HEK293 (cell line): ENCODE results near the gene UBASH3B.

Source experiments
- CTCF ChIA-PET: fragments of 350-600 bp; formaldehyde crosslinking; extraction: SDS; loops from one replicate; lab custom pipeline; 2021; ENCODE audit warnings: antibody characterized with exemption; lab: Yijun Ruan, JAX
- POLR2A ChIA-PET: fragments of 300-600 bp; formaldehyde crosslinking; extraction: SDS; loops from one replicate; lab custom pipeline; 2020; ENCODE audit warnings: antibody characterized with exemption, inconsistent platforms; lab: Yijun Ruan, JAX
- H3K27ac ChIP-seq: fragments of 200-500 bp; sonication (Bioruptor generic); 2 replicates; pipeline ENCODE4 v1.5.1; 2014; ENCODE audit warnings: low read depth, low read length, control low read depth, inconsistent platforms; ENCODE audit errors: extremely low read depth
- H3K36me3 ChIP-seq, 2 experiments: fragments of 200-500 bp in 1 of 2; sonication (Bioruptor generic) in 1 of 2; 1 replicate in 1 of 2; 2 replicates in 1 of 2; pipeline ENCODE4 v1.5.1; 2014 to 2017; ENCODE audit warnings: inconsistent platforms in 2 of 2, low read length in 2 of 2; ENCODE audit not compliant: control insufficient read depth in 2 of 2, insufficient read depth in 1 of 2
- H3K4me1 ChIP-seq: fragments of 200-500 bp; sonication (Bioruptor generic); 2 replicates; pipeline ENCODE4 v1.5.1; 2014; ENCODE audit warnings: mild to moderate bottlenecking, low read length, inconsistent platforms; ENCODE audit not compliant: control insufficient read depth, insufficient read depth
- H3K4me3 ChIP-seq: 2 replicates; pipeline ENCODE4 v1.5.1; 2011; ENCODE audit warnings: low read depth, mild to moderate bottlenecking, control low read depth, low read length, moderate library complexity
- H3K9me3 ChIP-seq: fragments of 200-500 bp; sonication (Bioruptor generic); 2 replicates; pipeline ENCODE4 v1.5.1; 2014; ENCODE audit warnings: low read depth, low read length, inconsistent platforms; ENCODE audit not compliant: control insufficient read depth, insufficient read depth
- BCL6B ChIP-seq: fragments of 450-650 bp; formaldehyde crosslinking; IDR thresholded peaks from 2 replicates; pipeline ENCODE4 v1.5.1; 2017; ENCODE audit warnings: missing biosample characterization, missing genetic modification characterization
- EGR2 ChIP-seq: fragments of 450-650 bp; formaldehyde crosslinking; IDR thresholded peaks from 2 replicates; pipeline ENCODE4 v1.5.1; 2016; ENCODE audit warnings: low read depth, missing biosample characterization, missing genetic modification characterization
- HOXC10 ChIP-seq: sonication (generic); formaldehyde crosslinking; IDR thresholded peaks from 2 replicates; pipeline ENCODE4 v1.8.1; 2023; ENCODE audit warnings: mild to moderate bottlenecking, missing genetic modification reagents
- KLF8 ChIP-seq: fragments of 450-650 bp; formaldehyde crosslinking; IDR thresholded peaks from 2 replicates; pipeline ENCODE4 v1.5.1; 2016; ENCODE audit warnings: missing biosample characterization, missing genetic modification characterization
- KLF9 ChIP-seq: fragments of 450-650 bp; formaldehyde crosslinking; IDR thresholded peaks from 2 replicates; pipeline ENCODE4 v1.5.1; 2016; ENCODE audit warnings: missing biosample characterization, missing genetic modification characterization, low read depth
- MYNN ChIP-seq: fragments of 450-650 bp; formaldehyde crosslinking; IDR thresholded peaks from 2 replicates; pipeline ENCODE4 v1.5.1; 2016; ENCODE audit warnings: missing biosample characterization, missing genetic modification characterization, borderline replicate concordance
- PRDM1 ChIP-seq: fragments of 450-650 bp; formaldehyde crosslinking; IDR thresholded peaks from 2 replicates; pipeline ENCODE4; 2016; ENCODE audit warnings: missing biosample characterization, missing genetic modification characterization
- PRDM4 ChIP-seq: fragments of 450-650 bp; formaldehyde crosslinking; IDR thresholded peaks from 2 replicates; pipeline ENCODE4 v1.5.1; 2017; ENCODE audit warnings: missing biosample characterization, missing genetic modification characterization
- SALL2 ChIP-seq: fragments of 450-650 bp; formaldehyde crosslinking; IDR thresholded peaks from 2 replicates; pipeline ENCODE4 v1.5.0; 2017; ENCODE audit warnings: missing biosample characterization, mild to moderate bottlenecking, missing genetic modification characterization, borderline replicate concordance
- SP3 ChIP-seq: fragments of 450-650 bp; formaldehyde crosslinking; IDR thresholded peaks from 2 replicates; pipeline ENCODE4 v1.5.1; 2016; ENCODE audit warnings: missing biosample characterization, missing genetic modification characterization
- SP7 ChIP-seq: fragments of 450-650 bp; formaldehyde crosslinking; IDR thresholded peaks from 2 replicates; pipeline ENCODE4 v1.5.1; 2016; ENCODE audit warnings: missing biosample characterization, missing genetic modification characterization
- ZBTB10 ChIP-seq: fragments of 450-650 bp; formaldehyde crosslinking; IDR thresholded peaks from 2 replicates; pipeline ENCODE4 v1.5.1; 2016; ENCODE audit warnings: missing biosample characterization, missing genetic modification characterization
- ZBTB20 ChIP-seq: fragments of 450-650 bp; formaldehyde crosslinking; IDR thresholded peaks from 2 replicates; pipeline ENCODE4 v1.5.1; 2016; ENCODE audit warnings: missing biosample characterization, missing genetic modification characterization
- ZBTB48 ChIP-seq: fragments of 450-650 bp; formaldehyde crosslinking; IDR thresholded peaks from 2 replicates; pipeline ENCODE4 v1.5.1; 2016; ENCODE audit warnings: missing biosample characterization, missing genetic modification characterization
- ZIC2 ChIP-seq: fragments of 450-650 bp; formaldehyde crosslinking; IDR thresholded peaks from 2 replicates; pipeline ENCODE4 v1.5.1; 2016; ENCODE audit warnings: missing biosample characterization, missing genetic modification characterization
- ZNF10 ChIP-seq: fragments of 450-650 bp; formaldehyde crosslinking; IDR thresholded peaks from 2 replicates; pipeline ENCODE4 v1.5.1; 2017; ENCODE audit warnings: missing biosample characterization, missing genetic modification characterization
- ZNF112 ChIP-seq: fragments of 450-650 bp; formaldehyde crosslinking; IDR thresholded peaks from 2 replicates; pipeline ENCODE4 v1.5.0; 2017; ENCODE audit warnings: missing biosample characterization, missing genetic modification characterization
- ZNF174 ChIP-seq: fragments of 450-650 bp; formaldehyde crosslinking; IDR thresholded peaks from 2 replicates; pipeline ENCODE4 v1.5.0; 2017; ENCODE audit warnings: missing biosample characterization, mild to moderate bottlenecking, missing genetic modification characterization
- ZNF19 ChIP-seq: fragments of 450-650 bp; formaldehyde crosslinking; IDR thresholded peaks from 2 replicates; pipeline ENCODE4; 2016; ENCODE audit warnings: missing biosample characterization, missing genetic modification characterization, low read depth
- ZNF292 ChIP-seq: fragments of 450-650 bp; formaldehyde crosslinking; IDR thresholded peaks from 2 replicates; pipeline ENCODE4 v1.5.1; 2016; ENCODE audit warnings: low read depth, missing biosample characterization, missing genetic modification characterization, borderline replicate concordance
- ZNF302 ChIP-seq: fragments of 450-650 bp; formaldehyde crosslinking; IDR thresholded peaks from 2 replicates; pipeline ENCODE4 v1.5.1; 2016; ENCODE audit warnings: missing biosample characterization, missing genetic modification characterization, low read depth
- ZNF341 ChIP-seq: fragments of 450-650 bp; formaldehyde crosslinking; IDR thresholded peaks from 2 replicates; pipeline ENCODE4; 2016; ENCODE audit warnings: low read depth, missing biosample characterization, missing genetic modification characterization
- ZNF366 ChIP-seq: fragments of 450-650 bp; formaldehyde crosslinking; conservative IDR thresholded peaks from 2 replicates; pipeline ENCODE4 v1.5.1; 2016; ENCODE audit warnings: missing biosample characterization, missing genetic modification characterization
- ZNF394 ChIP-seq: fragments of 450-650 bp; formaldehyde crosslinking; IDR thresholded peaks from 2 replicates; pipeline ENCODE4 v1.5.1; 2016; ENCODE audit warnings: missing biosample characterization, missing genetic modification characterization, mild to moderate bottlenecking, moderate library complexity, borderline replicate concordance
- ZNF404 ChIP-seq: fragments of 450-650 bp; formaldehyde crosslinking; IDR thresholded peaks from 2 replicates; pipeline ENCODE4 v1.5.1; 2017; ENCODE audit warnings: missing biosample characterization, missing genetic modification characterization
- ZNF571 ChIP-seq: fragments of 450-650 bp; formaldehyde crosslinking; IDR thresholded peaks from 2 replicates; pipeline ENCODE4 v1.5.0; 2017; ENCODE audit warnings: missing biosample characterization, missing genetic modification characterization
- ZNF596 ChIP-seq: fragments of 450-650 bp; IDR thresholded peaks from 2 replicates; pipeline ENCODE4 v1.5.0; 2018; ENCODE audit warnings: missing biosample characterization, mild to moderate bottlenecking, missing genetic modification characterization, moderate library complexity
- ZNF624 ChIP-seq: fragments of 450-650 bp; formaldehyde crosslinking; IDR thresholded peaks from 2 replicates; pipeline ENCODE4 v1.5.1; 2017; ENCODE audit warnings: missing biosample characterization, missing genetic modification characterization
- ZNF654 ChIP-seq: fragments of 450-650 bp; formaldehyde crosslinking; IDR thresholded peaks from 2 replicates; pipeline ENCODE4 v1.5.1; 2016; ENCODE audit warnings: low read depth, missing biosample characterization, missing genetic modification characterization
- ZNF830 ChIP-seq: fragments of 450-650 bp; IDR thresholded peaks from 2 replicates; pipeline ENCODE4 v1.5.0; 2018; ENCODE audit warnings: missing biosample characterization, missing genetic modification characterization, low read depth, mild to moderate bottlenecking, moderate library complexity

The UBASH3B gene

GRCh38 chr11:122632181-122632824 is 23.2 kb upstream of the UBASH3B start:
- Histone ChIP-seq H3K4me1 (no peaks in the 10 kb centered on the region), H3K9me3 (no peaks in the 10 kb centered on the region), H3K27ac (no peak overlapping the region), H3K4me3 (no peak overlapping the region), H3K36me3 (no peaks in the 10 kb centered on the region)
- POLR2A ChIA-PET = no interaction called here
- CTCF ChIA-PET = interaction anchor here (0.6 to 15.3 kb wide), 25 partner anchors 8 to 457 kb away, joined by 3 to 171 read pairs (median 4); no protein-coding TSS in a partner anchor
- TF ChIP-seq ZBTB10 (tag by site-specific recombination) = no peak
- no peak for TF ChIP-seq ZNF174
- TF ChIP-seq ZNF624 (tag by site-specific recombination) = no peak
- no peak for TF ChIP-seq SP7 (tag by site-specific recombination)
- no peak for TF ChIP-seq ZNF394 (tag by site-specific recombination)
- TF ChIP-seq ZNF19 (tag by site-specific recombination) = no peak
- TF ChIP-seq ZIC2 (tag by site-specific recombination) = no peak
- no peak for TF ChIP-seq ZNF292 (tag by site-specific recombination)
- TF ChIP-seq ZNF112 (tag by site-specific recombination) = no peak
- TF ChIP-seq ZNF341 (tag by site-specific recombination) = no peak
- TF ChIP-seq ZNF404 (tag by site-specific recombination) = no peak
- TF ChIP-seq MYNN = no peak
- no peak for TF ChIP-seq ZNF571 (tag by site-specific recombination)
- no peak for TF ChIP-seq KLF9 (tag by site-specific recombination)
- no peak for TF ChIP-seq ZNF10 (tag by site-specific recombination)

- POLR2A ChIA-PET = no interaction called here
- Histone ChIP-seq H3K9me3 (no peaks in the 10 kb centered on the region), H3K36me3 (no peaks in the 10 kb centered on the region), H3K27ac (no peak overlapping the region), H3K4me1 (no peaks in the 10 kb centered on the region), H3K4me3 (no peak overlapping the region)
- TF ChIP-seq SP3 (tag by site-specific recombination) = no peak
- TF ChIP-seq PRDM1 (tag by site-specific recombination) = no peak
- no peak for TF ChIP-seq SALL2 (tag by site-specific recombination)
- TF ChIP-seq BCL6B (tag by site-specific recombination) = no peak
- TF ChIP-seq ZBTB48 (tag by site-specific recombination) = no peak
- no peak for TF ChIP-seq KLF8 (tag by site-specific recombination)
- no peak for TF ChIP-seq ZNF596
- TF ChIP-seq ZNF654 = peak; percentile 43
- TF ChIP-seq ZBTB20 = no peak
- TF ChIP-seq EGR2 (tag by site-specific recombination) = no peak
- TF ChIP-seq ZNF830 = no peak
- no peak for TF ChIP-seq ZNF302 (tag by site-specific recombination)
- no peak for TF ChIP-seq ZNF366 (tag by site-specific recombination)
- TF ChIP-seq PRDM4 (tag by site-specific recombination) = peak; percentile 87
- no peak for TF ChIP-seq HOXC10
- CTCF ChIA-PET = interaction anchor here (0.6 to 15.3 kb wide), 27 partner anchors 9 to 414 kb away, joined by 3 to 171 read pairs (median 4); no protein-coding TSS in a partner anchor
These were observed 22.2 kb upstream of the UBASH3B start for GRCh38 chr11:122633219-122633829.
